GM08714 (cell line): Measurements from ENCODE around the gene LPIN3.

Source experiments
- H3K4me3 ChIP-seq: fragments of 200-500 bp; sonication (Bioruptor generic); 2 replicates; pipeline ENCODE4 v1.5.1; 2014; ENCODE audit warnings: mild to moderate bottlenecking, low read length, inconsistent platforms
- ZNF274 ChIP-seq: IDR thresholded peaks from 2 replicates; pipeline ENCODE4 v1.6.1; 2012; ENCODE audit warnings: mild to moderate bottlenecking, low read depth, low read length

The LPIN3 gene

DNA sequence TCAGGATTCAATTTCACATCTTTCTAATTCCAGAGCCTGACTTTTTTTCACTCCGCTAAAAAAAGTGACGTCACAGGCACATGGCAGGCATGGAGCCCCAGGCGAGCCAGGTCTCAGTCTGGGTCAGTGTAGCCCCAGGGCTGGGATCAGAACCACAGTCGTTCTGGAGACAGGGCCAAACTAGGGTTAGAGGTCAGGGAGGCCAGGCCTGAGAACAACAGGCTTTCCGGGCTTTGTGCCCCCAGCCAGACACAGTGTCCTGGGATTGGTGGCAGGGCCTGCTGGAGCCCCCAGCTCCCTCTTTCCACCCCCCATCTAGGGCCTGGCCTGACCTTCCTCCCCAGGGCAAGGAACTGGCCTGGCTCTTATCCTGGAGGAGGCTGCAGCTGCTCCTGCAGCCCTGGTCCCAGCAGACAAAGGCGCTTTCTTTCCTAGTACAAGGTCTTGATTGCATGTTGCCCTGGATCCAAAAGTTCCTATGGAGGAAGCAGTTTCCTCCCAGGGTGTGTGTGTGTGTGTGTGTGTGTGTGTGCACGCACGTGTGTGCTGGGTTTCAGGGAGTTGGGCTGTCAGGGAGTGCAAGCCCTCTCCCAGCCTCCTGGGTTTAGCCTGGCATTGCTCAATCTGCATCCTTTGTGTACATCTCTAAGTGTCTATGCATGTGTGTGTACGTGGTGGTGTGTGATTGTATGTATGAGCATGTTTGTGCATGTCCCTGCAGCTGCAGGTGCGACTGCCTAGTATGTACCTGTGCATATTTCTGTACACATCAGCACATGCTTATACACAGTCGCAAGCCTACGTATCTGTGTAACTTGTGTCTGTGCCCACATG lies 52.5 kb downstream of the LPIN3 start:
- no peak overlapping the region for H3K4me3 ChIP-seq
- TF ChIP-seq ZNF274: no peak

DNA sequence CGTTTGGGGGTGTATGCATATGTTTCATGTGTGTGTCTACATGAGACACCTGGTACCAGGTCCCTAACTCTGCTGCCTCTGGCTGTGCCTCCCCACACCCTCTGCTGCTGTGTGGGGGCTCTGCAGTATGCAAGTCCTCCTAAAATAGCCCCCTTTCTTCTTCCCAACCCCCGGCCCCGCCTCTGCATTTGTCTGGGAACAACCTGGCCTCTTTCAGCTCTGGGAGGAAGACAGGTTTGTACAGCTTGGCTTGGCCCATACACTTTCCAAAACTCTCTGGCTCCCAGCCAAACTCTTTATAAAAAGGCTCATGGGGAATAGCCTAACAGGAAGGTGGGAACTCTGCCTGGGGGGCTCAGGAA lies 53.1 kb downstream of the LPIN3 start:
- TF ChIP-seq ZNF274: no peak
- no peak overlapping the region for H3K4me3 ChIP-seq

DNA sequence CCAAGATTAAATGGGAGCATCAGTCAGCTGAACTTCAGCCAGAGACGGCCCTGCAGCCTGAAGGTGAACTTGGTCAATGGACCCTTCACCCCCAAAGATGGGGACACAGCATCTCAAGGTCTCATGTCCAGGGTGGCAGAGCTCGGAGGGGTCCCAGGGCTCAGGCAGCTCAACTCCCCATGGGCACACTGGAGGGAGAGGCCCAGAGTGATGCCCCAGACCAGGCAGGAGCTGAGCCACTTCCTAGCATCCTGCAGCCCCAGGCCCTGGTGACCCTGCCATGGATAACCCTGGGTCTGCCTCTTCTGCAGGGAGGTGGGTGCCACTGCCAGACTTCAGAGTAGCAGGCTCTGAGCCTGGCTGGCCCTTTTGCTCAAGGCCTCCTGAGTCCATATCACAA lies 53.5 kb downstream of the LPIN3 start:
- TF ChIP-seq ZNF274: no peak
- H3K4me3 ChIP-seq: no peak overlapping the region

- no peak overlapping the region for H3K4me3 ChIP-seq
- no peak for TF ChIP-seq ZNF274
These were observed 54.5 kb downstream of the LPIN3 start for GRCh38 chr20:41394931-41395666.

DNA sequence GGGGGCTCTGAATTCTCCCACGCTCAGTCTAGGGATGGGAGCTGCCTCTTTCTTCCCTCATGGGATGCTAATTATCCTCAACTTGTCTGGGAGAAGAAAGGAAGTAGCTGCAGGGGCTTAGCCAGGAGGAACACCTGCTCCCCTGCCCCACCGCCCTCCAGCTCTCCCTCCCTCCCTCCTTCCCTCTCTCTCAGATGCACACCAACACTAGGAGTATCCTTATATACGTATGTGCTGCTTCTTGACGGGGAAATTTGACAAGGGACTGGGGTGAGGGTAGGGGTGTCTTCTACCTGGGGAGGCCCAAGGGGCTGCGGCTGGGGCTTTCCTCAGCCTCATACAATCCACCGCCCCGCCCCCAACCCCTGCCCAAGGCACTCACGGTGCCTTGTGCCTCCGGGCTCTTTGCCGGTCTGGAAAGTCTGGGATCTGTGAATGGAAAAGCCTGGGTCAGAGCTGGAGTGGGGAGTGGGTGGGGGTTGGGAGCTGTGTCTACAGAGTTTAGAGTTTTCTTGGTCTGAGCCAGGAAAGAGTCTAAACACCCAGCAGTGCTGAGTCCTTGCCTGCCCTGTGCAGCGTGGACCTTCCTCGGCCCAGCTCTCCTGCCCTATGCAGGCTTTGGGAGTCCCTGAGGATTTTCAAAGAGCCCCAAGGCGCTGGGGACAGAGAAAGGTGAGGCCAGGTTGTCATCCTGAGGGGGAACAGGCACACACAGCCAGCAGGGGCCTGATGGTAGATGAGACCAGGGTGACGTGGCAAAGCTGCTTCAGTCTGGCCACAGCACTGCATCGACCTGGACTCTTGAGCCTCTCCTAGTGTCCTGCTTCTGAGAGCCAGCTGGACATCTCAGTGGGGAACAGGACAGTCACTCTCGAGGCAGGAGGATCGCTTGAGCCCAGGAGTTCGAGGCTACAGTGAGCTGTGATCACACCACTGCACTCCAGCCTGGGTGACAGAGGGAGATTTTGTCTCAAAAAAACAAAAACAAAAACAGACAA lies 55.3 kb downstream of the LPIN3 start:
- TF ChIP-seq ZNF274: no peak
- no peak overlapping the region for H3K4me3 ChIP-seq

- no peak for TF ChIP-seq ZNF274
- no peak overlapping the region for H3K4me3 ChIP-seq
These were observed 57.8 kb downstream of the LPIN3 start for GRCh38 chr20:41398408-41398807.

- H3K4me3 ChIP-seq: no peak overlapping the region
- TF ChIP-seq ZNF274: no peak
These were observed 63.0 kb downstream of the LPIN3 start for GRCh38 chr20:41403604-41404003.

DNA sequence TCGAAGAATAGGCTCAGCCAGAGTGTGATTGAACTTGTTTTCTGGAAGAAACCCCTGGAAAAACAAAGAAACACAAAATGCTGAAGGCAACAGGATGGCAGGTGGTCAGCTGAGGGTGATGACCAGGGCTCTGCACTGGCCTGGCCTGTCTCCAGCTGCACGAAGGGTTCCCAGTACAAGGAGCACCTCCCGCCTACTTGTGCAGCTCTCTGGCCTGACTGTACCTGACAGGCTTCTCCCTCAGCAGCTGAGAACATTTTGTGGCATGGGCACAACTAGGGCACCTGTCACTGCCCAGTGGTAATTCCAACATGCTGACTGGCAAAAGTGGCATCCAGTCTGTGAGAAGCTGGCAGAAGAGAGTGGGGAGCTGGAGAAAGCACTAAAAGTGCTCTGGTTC lies 64.8 kb downstream of the LPIN3 start:
- H3K4me3 ChIP-seq: no peak overlapping the region
- no peak for TF ChIP-seq ZNF274

DNA sequence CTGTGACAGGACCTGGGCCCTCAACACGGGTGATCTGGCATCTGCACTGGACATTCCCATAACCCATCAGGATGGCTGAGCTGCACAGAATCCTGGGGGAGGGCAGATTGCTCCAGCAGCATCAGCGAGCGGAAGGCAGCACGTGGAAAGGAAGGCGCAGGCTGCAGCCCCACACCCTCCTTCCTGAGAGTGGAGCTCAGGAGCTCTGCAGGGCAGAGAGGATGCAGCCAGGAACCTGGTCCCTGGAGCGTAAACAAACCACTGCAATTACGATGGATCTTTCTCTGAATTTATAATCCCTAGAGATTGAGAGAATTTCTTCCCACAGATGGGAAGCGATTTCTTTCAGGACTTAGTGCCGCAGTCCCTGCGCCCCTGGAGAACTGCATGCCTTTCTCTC lies 65.7 kb downstream of the LPIN3 start:
- TF ChIP-seq ZNF274: no peak
- H3K4me3 ChIP-seq: no peak overlapping the region

DNA sequence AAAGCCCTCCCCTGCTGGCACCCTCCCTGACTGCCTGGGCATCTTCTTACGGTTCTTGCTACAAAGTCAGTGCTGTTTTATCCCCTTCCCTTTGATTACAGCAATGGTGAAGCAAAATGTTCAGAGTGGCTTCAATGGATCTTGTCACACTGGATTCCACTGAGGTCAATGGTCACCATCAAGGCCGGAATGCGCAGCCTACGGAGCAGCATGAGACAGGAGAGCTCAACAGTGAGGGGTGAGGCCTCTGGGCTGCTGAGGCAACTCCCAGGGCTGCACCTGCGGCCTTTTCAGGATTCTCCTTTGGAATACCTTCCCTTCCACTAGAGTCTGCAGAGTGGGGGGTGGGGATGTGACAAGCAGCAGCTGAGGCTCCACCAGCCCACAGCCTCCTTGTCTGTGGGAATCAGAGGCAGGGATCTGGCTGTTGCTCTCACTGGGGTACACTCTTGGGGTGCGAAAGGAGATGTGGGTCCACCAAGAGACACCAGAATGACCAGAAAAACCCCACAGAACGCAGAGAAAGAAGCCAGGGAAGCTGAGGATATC lies 66.3 kb downstream of the LPIN3 start:
- TF ChIP-seq ZNF274: no peak
- no peak overlapping the region for H3K4me3 ChIP-seq

DNA sequence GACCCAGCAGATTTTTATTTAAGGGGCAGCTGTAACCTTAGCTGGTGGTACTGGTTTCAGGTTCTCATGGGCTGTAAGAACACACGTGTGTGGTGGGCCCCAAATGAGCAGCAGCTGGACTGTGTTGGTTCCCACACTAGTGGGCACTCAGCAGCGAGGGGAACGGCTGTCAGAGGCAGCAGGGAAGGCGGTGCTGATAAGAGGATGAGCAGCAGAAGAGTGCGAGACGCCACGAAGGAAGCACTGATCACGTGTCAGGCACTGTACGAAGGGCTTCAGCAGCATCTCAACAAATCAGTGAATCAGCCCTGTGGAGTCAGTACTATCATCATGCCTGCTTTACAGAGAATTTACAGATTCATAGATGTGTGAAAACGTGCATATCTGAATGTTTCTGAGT lies 67.0 kb downstream of the LPIN3 start:
- no peak for TF ChIP-seq ZNF274
- no peak overlapping the region for H3K4me3 ChIP-seq

DNA sequence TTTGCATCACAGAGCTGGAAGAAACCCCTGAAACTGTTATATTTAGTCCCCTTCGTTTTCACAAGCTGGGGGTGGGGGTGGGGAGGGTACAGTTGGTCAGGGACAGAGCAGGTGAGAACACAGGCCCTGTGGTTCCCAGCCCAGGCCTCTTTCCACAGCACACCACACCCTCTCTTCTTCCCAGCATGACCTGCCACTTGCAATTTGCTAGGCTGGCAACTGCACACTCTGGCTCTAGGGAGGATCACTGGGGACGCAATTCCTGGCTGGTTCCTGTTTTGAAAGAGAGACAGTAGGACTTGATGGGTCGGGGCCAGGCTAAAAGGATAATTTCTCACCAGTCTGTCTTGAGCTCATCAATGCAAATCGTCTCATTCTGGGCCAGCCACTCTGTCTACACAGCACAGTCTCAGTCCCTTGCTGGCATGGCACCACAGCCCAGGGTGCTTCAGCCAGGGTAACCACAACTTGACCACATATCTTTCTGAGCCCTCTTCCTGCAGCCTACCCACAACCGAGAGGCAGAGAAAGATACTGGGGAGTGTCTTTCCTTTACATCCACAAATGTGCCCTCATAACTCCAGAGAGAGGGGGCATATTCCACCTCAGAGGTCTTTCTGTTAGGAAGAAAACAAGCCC lies 67.7 kb downstream of the LPIN3 start:
- TF ChIP-seq ZNF274: no peak
- no peak overlapping the region for H3K4me3 ChIP-seq

GRCh38 chr20:41408986-41409385 lies 68.4 kb downstream of the LPIN3 start:
- no peak overlapping the region for H3K4me3 ChIP-seq
- no peak for TF ChIP-seq ZNF274
